GM21526 (cell line): ENCODE measurements around the gene RAB31.

Experiments
- ATAC-seq: cut with Tn5 transposase; IDR thresholded peaks from one replicate; pipeline ENCODE4 v1.9.1; 2021; ENCODE audit warnings: moderate library complexity; ENCODE audit not compliant: unreplicated experiment, low FRiP score

The RAB31 gene

DNA sequence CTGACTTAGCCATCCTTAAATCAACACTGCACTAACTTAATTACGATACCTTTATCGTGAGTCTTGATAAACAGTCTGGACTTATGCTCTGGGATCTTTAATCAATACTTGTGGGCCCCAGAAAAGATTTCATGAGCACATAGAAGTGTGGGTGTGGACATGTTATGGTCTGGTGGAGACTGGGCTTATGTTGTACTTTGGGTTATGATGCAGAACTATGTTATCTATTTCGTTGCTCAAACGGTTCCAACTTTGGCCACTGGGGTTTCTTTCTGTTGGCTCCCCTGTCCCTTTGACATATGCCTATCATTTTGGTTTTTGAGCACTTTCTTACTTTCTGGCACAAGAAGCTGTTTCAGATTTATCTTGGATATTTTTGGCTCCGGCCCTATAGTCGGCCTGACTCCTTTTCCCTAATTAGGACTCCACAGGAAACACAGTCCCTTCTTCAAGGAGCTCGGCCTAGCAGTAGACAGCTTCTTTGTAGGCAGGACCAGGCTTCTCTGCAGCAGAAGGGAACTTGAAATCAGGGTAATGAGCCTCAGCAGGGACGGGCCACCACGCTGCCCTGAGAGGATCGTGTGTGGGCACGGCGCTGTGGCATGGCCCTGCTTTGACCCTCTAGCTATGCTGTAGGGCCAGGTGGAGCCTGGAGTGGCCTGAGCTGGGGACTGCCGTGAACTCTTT is 123.1 kb downstream of the RAB31 start:
- no peak for ATAC-seq

GRCh38 chr18:9831723-9832199 is 123.7 kb downstream of the RAB31 start:
- ATAC-seq, result no peak

GRCh38 chr18:9832871-9833270 is 124.8 kb downstream of the RAB31 start:
- ATAC-seq, result no peak

- ATAC-seq, result no peak
Observed at GRCh38 chr18:9834551-9834950, 126.5 kb downstream of the RAB31 start.

DNA sequence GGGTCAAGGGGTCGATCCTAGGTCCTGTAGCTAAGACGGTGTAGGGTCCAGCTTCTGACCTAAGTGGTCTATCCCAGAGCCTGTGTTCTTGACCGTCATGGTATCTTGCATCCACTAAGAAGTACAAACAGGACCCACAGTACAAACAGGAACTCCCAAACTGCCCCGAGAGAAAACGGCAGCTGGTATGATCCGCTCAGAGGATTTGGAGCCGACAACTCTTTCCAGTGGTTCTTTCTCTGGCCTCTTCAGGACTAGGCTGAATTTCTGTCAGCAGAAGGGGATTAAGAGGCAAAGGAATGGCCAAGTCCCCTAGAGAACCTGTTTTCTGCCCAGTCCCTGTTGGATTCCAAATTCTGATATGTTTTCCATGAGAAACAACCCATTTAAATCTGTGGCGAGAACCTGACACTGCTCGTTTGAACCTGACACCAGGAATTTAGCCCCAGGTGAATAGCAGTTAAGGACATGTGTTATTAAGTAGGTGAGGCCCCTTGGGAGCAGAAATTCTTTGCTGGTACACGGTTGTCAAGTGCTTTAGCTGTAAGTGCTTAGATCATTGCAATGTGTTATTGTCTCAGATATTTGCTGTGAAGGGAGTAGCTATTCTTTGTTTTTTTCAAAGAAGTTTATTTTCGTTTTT is 127.1 kb downstream of the RAB31 start:
- no peak for ATAC-seq

DNA sequence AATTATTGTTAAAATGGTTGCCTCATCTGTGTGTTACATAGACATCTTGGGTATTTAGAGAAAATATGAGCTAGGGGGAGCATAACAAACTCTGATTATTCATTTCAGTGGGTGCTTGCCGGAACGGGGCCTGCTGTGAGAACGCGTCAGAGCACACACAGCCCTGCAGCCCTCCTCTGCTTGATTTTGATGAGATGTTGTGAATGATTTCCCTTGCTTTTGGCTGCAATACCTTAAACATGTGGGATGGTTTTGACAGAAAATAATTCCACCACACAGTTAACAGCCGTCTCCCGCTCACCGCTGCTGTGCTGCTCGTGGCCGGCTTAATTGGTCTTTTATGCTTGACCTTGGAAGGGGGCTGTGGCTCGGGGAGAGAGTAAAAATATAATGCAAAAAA is 127.7 kb downstream of the RAB31 start:
- ATAC-seq, result no peak

DNA sequence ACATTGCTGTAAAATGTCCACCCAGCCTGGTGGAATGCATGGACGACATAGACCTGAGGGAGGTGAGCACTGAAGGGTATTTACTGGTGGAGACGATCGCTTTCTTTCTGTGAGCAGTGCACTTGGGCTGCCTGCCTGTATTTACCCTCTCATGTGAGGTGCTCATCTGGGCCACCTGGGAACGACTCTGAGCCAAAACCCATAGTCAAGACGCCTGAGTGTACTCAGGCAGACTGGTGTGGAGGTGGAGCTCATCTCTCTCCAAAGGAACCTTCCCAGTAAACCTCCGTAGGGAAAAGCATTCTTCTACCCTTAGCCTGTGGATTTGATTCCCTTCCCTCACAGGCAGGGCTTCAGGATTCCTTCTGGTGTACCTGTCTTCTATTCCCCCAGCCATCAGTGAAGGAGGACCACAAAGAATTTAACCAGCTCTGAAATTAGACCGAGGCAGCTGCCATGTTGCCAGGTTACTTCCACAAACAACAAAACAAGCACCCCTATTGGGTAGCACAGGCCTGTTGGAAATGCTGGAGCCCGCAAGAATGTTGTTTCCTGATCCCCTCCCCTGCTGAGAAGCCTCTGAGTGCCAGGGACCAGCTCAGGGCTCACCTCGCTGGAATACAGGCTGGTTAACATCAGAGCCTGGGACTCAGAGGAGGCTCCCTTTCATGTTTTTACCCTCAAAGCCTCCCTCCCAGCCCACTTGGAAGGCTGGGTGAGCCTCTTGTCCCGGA is 130.2 kb downstream of the RAB31 start:
- ATAC-seq, result no peak

GRCh38 chr18:9839211-9839610 is 131.1 kb downstream of the RAB31 start:
- ATAC-seq, result no peak

GRCh38 chr18:9839853-9840252 is 131.8 kb downstream of the RAB31 start:
- no peak for ATAC-seq

- no peak for ATAC-seq
Observed at GRCh38 chr18:9841752-9842151, 133.7 kb downstream of the RAB31 start.

DNA sequence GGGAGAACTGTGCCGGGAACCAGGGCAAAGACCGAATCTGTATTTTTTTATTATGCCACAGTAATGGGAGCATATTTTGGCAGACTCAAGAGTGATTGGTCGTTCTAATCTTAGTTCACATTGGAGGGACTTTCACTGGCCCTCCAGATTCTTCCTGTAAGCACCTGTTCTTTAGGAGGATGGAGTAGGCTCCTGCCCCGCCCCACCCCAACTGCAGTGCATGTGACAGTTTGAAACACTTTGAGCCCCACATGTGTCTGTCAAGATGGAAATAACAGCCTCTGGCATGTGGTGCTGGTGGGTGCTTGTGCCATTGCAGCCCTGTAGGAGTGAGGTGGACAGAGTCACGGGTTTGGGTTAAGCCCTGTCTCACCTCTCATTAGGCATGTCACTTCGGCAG is 134.3 kb downstream of the RAB31 start:
- ATAC-seq, result no peak

DNA sequence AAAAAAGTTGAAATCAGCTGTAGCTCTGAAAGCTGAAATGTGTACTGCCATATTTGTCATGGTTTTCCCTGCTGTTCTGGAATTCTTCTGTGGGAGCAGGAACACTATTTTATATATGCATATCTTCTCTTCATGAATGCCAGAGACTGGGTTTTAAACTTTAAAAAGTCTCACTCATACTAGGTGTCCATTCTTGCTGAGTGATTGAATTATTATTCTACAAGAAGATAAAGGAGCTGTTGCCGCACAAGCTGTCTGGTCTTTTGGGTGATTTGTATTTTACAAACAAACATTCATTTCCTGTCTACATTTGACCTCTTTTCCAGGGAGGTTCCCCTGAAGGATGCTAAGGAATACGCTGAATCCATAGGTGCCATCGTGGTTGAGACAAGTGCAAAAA is 137.2 kb downstream of the RAB31 start:
- ATAC-seq, result no peak

GRCh38 chr18:9846162-9846925 is 138.2 kb downstream of the RAB31 start:
- no peak for ATAC-seq

- ATAC-seq, result no peak
Observed at GRCh38 chr18:9848170-9848879, 140.2 kb downstream of the RAB31 start.

DNA sequence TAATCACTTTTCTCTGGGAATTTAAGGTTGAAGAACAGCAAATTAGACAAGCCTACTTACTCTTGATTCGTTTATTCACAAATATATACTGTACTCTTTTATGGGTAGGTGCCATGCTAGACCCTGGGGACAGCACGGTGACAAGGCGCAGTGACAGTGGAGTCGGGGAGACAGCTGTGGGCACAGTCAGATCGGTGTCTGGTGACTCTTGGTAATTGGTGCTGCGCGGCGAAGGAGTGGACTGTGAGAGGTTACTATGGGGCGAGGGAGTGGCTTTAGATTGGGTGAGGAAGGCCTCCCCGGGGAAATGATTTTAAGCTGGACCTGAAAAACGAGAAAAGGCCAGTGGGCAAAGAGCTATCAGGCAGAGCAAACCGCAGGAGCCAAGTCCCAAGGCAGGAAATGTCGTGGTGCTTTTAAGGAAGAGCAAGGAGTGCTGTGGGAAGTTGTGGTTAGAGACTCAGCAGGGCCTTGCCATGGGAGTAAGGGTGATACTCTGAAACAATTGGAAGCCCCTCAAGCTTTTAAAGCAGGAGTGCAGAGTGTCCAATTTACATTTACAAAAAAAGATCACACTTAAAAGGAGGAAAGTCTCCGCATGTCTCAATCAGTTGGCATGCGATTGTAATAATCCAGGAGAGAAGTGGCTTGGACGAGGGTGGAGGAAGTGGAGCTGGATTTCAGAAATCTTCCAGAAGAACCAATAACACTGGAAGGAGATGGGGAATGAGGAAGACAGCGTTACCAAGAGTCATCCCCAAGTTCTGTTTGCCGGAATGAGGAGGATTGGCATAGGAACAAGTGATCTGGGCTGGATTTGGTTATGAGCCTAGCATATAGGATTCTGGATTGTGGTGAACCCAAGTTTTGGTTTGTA is 141.5 kb downstream of the RAB31 start:
- no peak for ATAC-seq

GRCh38 chr18:9850309-9850708 is 142.2 kb downstream of the RAB31 start:
- no peak for ATAC-seq

DNA sequence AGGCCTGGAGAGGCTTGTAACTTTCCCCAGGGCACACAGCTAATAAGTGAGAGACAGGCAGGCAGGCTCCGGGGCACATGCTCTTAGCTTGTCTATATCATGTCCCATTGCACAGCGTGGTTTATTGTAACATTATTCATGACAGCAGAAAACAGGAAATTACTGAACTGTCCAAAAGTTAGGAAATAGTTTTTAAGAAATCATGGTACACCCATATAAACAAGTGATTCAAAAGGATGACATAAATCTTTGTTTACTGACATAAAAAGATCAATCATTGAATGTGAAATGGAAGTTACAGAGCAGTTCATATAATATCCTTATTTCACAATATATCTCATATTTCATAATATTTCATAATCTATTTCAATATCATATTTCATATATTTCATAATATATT is 143.4 kb downstream of the RAB31 start:
- ATAC-seq, result no peak

- no peak for ATAC-seq
Observed at GRCh38 chr18:9852266-9853081, 144.4 kb downstream of the RAB31 start.
